ENCODE results near the gene EBP.

- TF ChIP-seq CTCF (conservative IDR thresholded peaks at IDR 0.05 in 1 of 2, IDR thresholded peaks at IDR 0.05 in 1 of 2; ENCODE audit: low read depth in 1 of 2, low read length in 2 of 2), result no peak
- no peak for TF ChIP-seq EZH2 (IDR thresholded peaks at IDR 0.05; ENCODE audit: low read length, missing control alignments)
These were observed 9.1 kb downstream of the EBP start for GRCh38 chrX:48530736-48531135.

All from fibroblast of lung (primary cell).